GM21360 (cell line): ENCODE data around the gene MLLT10.

Experiments
- ATAC-seq: cut with Tn5 transposase; IDR thresholded peaks from one replicate; pipeline ENCODE4 v1.9.1; 2021; ENCODE audit warnings: mild to moderate bottlenecking, moderate library complexity; ENCODE audit not compliant: unreplicated experiment

The MLLT10 gene

GRCh38 chr10:21533467-21534279 lies at the start of gene MLLT10:
Gene MLLT10, plus strand, starts transcription at chr10:21534232. Its CDS starts 413 bp downstream, at chr10:21534645.
- peak; percentile 83 for ATAC-seq

GRCh38 chr10:21487416-21488180 lies 46.4 kb upstream of the MLLT10 start:
- no peak for ATAC-seq

GRCh38 chr10:21488246-21488956 lies 45.6 kb upstream of the MLLT10 start:
- no peak for ATAC-seq

- no peak for ATAC-seq
These were observed 45.0 kb upstream of the MLLT10 start for GRCh38 chr10:21488957-21489446.

GRCh38 chr10:21490028-21490710 lies 43.9 kb upstream of the MLLT10 start:
- no peak for ATAC-seq

- ATAC-seq = no peak
These were observed 43.3 kb upstream of the MLLT10 start for GRCh38 chr10:21490711-21491105.

GRCh38 chr10:21492421-21492820 lies 41.6 kb upstream of the MLLT10 start:
- no peak for ATAC-seq

GRCh38 chr10:21493784-21494183 lies 40.2 kb upstream of the MLLT10 start:
- ATAC-seq = no peak

- ATAC-seq = peak; percentile 34
These were observed 39.6 kb upstream of the MLLT10 start for GRCh38 chr10:21494191-21495001.

- peak; percentile 6 for ATAC-seq
These were observed 38.9 kb upstream of the MLLT10 start for GRCh38 chr10:21495002-21495751.

GRCh38 chr10:21495752-21496342 lies 38.2 kb upstream of the MLLT10 start:
- ATAC-seq = peak; percentile 72

- no peak for ATAC-seq
These were observed 37.5 kb upstream of the MLLT10 start for GRCh38 chr10:21496343-21497176.

GRCh38 chr10:21497177-21497807 lies 36.7 kb upstream of the MLLT10 start:
- ATAC-seq = no peak

- no peak for ATAC-seq
These were observed 35.7 kb upstream of the MLLT10 start for GRCh38 chr10:21498377-21498776.

GRCh38 chr10:21498986-21499385 lies 35.0 kb upstream of the MLLT10 start:
- ATAC-seq = no peak

- no peak for ATAC-seq
These were observed 34.1 kb upstream of the MLLT10 start for GRCh38 chr10:21499701-21500577.

GRCh38 chr10:21500578-21500910 lies 33.5 kb upstream of the MLLT10 start:
- no peak for ATAC-seq
